GM19328 (cell line): ENCODE measurements around the gene ATRN.
"Not testable (repeated sequence)": the region's sequence is repeated elsewhere in the genome, so short reads cannot be mapped to it uniquely, and the experiment has no call there.

Experiments used
- ATAC-seq: cut with Tn5 transposase; IDR thresholded peaks from one replicate; pipeline ENCODE4 v1.9.1; 2021; ENCODE audit warnings: mild to moderate bottlenecking, moderate library complexity; ENCODE audit not compliant: unreplicated experiment

ATRN gene

DNA sequence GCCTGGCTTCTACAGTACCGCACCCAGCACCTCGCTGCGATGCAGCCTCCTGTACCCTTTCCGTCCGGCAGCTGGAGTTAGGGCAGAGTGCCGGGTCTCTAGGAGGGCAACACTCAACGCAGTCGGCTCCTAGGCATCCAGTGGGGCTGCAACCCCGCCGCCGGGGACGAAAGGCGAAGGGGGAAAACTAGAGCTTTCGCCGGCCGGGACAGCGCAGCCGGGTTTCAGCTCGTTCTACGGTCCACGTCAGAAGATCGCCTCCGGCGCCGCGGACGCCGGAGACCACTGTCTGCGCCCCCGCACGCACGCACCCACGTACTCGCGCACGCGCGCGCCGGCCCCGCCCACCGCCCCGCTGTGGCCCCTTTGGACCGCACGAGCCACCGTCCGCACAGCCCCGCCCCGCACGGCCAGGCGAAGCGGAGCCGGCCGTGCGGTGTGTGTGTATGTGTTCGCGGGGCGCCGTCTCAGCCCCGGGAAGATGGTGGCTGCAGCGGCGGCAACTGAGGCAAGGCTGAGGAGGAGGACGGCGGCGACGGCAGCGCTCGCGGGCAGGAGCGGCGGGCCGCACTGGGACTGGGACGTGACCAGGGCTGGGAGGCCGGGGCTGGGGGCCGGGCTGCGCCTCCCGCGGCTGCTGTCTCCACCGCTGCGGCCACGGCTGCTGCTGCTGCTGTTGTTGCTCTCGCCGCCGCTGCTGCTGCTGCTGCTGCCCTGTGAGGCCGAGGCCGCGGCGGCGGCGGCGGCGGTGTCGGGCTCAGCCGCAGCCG is at the start of gene ATRN:
ATRN (plus strand) TSS at position 392 of the 770 bp plus-strand sequence; CDS start at position 482, 90 bp downstream.
- peak; percentile 83 for ATAC-seq

DNA sequence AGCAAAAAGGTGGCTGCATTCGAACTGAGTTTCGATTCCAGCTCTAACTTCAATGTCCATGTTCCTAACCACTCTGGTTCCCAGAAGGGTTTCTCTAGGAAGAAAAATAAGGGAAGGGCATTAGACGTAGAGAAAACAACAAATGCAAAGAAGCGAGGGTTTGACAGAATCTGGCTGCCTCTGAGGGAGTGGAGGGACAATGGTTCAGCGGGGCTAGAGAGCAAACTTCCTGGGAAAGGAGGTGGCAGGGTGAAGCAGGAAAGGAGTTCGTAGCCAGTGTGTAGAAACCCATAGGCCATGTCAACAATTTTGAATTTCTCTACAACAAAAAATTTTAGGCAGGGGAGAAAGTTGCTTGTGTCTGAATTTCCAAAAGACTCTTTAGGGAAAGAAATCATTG is 48.8 kb upstream of the ATRN start:
- no peak for ATAC-seq

DNA sequence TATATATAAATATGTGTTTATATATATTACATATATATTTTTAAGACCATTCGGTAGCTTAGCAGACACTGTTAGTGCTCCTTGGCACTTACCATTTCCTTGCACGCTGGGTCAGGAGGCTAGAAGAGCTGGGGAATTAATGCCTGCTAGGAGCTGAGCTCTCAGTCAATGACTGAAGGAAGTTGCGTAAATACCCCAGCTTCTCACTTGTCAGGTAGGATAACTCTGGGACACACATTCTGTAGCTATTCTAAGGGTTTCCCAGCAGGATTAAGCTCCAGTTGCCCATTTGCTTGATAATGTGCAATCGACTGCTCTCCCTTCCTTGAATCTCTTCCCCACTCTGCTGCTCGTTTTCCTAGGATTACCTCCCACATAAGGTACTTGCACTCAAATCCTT is 47.7 kb upstream of the ATRN start:
- no peak for ATAC-seq

DNA sequence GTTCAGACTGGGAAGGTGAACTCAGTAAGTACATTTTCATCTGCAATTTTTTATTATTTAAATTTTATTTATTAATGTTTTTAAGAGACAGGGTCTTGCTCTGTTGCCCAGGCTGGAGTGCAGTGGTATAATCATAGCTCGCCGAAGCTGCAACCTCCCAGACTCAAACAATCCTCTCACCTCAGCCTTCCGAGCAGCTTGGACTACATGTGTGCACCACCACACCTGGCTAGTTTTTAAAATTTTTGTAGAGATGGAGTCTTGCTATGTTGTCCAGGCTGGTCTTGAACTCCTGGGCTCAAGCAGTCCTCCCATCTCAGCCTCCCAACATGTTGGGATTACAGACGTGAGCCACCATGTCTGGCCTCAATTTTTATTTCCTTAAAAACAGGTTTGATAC is 44.1 kb upstream of the ATRN start:
- not testable (repeated sequence) for ATAC-seq

DNA sequence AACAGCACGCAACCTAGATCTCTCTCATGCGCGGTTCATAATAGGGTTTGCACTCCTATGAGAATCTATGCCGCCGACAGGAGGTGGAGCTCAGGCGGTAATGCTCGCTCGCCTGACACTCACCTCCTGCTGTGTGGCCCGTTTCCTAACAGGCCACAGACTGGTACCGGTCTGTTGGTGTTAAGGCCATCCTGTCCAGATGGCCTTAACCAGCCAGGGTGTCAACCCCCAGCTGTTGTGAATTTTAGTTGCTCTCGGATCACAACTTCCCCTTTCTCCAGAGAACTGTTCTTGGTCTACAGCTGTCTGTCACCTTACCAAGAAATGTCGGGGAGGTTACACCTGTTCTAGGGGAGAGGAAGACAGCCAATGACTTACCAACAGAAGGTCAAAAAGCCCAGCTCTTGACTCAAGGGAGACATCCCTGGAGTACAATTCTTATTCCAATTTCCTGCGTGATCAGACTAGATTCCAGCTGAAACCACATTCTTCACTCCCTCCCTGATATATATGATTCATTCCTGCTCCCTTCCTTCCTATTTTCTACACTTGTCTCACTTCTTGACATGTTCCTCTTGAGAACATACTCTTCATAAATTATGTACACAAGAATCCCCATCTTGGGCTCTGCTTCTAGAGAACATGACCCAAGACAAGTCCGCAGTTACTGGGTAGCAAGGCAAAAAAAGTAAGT is 40.3 kb upstream of the ATRN start:
- no peak for ATAC-seq

DNA sequence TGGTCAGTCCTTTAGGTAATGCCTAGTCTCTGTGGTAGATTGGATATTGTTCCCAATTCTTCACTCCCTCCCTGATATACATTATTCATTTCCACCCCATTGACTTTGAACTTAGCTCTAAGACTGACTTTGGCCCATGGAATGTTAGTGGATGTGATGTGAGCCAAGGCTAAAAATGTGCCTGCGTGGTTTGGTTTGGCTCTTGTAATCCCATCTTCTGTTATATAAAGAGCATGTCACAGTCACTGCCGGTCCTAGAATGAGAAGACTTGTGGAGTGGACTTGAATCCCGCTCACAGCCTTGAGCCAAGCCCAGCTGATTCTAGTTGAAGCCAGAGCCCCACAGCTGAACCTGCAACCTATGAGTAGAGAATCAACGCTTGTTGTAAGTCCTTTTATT is 39.7 kb upstream of the ATRN start:
- ATAC-seq: no peak

DNA sequence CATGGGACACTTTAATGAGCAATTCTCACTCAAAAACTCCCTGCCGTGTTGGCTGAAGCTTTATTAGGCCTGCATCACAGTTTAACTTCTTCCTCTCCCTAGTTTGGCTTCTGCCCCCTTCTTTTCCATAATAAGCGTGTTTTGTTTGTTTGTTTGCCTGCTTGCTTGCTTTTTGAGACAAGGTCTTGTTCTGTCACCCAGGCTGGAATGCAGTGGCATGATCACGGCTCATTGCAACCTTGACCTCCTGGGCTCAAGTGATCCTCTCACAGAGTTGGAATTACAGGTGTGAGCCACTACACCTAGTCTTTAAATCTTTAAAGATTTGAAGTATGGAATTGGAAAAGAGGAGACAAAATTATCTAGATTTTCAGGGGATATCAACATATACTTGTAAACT is 38.0 kb upstream of the ATRN start:
- ATAC-seq: no peak

DNA sequence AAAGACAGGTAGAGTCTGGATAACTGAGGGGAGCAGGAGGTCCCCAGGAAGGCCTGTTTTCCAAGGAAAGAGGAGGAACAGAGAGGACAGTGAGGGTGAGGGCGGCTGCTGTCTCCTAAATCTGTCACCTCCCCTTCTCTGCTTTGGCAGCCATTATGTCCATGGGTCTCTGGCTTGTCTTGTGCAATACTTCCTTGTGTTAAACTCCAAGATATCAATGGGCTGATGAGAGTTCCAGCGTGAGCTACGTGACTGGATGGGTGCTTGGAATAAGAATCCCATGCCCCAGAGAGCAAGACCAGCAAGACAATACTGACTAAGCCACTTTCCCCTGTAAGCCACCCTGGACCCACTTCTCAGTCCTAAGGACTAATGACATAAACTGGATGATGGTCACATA is 37.1 kb upstream of the ATRN start:
- no peak for ATAC-seq

DNA sequence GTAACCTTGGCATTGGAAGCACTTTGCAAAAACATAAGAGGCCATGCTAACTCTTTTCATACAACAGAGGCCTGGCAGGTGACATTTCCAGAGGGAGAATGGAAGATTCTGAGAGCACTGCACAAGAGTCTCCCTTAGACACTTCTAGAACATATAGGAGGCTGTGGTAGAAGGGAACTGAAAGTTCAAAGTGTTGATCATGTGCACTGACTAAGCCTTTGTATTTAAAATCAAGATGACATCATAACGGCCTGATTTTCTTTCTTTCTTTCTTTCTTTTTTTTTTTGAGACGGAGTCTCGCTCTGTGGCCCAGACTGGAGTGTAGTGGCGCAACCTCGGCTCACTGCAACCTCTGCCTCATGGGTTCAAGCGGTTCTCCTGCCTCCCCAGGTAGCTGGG is 36.6 kb upstream of the ATRN start:
- ATAC-seq: no peak

DNA sequence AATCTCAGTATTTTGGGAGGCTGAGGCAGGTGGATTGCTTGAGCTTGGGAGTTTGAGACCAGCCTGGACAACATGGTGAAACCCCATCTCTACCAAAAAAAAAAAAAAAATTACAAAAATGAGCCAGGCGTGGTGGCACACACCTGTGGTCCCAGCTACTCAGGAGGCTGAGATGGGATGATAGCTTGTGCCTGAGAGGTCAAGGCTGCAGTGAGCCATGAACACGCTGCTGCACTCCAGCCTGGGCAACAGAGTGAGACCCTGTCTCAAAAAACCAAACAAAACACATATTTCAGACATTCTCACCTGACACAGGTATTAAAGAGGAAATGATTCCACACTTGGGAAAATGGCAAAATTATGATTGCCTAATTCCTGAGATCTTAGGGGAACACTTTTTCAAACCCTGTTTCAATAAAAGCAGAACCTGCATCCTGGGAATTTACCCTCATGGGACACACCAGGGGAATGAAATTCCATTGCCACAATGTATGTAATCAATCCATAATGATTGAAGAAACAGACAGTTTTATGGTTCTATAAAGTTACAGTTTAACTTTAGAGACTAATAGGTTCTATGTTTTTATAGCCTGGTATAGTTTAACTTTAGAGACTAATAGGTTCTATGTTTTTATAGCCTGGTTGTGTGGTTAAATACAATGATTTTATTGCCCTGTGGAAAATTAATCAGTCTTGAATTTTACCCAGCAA is 33.8 kb upstream of the ATRN start:
- no peak for ATAC-seq

DNA sequence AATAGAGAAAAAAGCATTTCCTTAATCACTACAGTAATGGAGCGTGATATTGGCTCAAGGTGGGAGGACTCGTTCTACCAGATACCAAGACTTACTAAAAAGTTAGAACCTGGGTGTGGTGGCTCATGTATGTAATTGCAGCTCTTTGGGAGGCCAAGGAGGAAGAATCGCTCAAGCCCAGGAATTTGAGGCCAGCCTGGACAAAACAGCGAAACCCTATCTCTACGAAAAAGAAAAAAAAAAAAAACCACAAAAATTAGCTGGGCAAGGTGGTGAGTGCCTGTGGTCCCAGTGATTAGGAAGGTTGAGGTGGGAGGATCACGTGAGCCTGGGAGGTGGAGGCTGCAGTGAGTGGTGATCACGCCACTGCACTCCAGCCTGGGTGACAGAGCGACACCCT is 24.0 kb upstream of the ATRN start:
- no peak for ATAC-seq

DNA sequence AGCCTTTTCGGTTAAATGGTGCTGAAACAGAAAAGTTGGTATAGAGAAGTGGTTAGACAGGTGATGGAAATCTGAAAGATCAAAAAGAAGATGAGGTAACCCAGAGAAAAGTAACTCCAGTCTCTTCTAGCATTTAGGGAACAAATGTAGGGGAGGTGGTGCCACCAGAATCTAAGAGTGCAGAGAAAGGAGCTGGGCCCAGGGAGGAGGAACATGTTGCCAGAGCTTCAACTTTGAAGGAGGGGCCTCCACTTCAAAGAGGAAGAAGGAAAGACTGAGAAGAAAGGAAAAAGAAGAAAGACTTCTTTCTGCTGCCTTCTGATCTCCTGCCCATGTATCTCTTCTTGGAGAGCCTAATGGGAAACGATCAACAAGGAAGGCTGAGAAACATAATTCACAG is 23.5 kb upstream of the ATRN start:
- no peak for ATAC-seq

DNA sequence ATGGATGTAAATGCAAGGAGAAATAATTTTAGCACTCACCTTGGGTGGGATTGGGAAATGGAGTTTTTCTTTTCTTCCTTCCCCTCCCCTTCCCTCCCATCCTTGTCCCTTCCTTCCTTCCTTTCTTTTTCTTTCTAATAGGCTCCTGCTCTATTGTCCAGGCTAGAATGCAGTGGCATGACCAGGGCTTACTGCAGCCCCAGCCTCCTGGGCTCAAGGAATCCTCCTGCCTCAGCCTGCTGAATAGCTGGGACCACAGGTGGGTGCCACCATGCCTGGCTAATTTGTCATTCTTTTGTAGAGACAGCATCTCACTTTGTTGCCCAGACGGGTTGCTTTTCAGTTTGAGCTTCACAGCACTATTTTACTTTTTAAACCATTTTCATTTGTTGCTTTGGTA is 21.5 kb upstream of the ATRN start:
- ATAC-seq: no peak

DNA sequence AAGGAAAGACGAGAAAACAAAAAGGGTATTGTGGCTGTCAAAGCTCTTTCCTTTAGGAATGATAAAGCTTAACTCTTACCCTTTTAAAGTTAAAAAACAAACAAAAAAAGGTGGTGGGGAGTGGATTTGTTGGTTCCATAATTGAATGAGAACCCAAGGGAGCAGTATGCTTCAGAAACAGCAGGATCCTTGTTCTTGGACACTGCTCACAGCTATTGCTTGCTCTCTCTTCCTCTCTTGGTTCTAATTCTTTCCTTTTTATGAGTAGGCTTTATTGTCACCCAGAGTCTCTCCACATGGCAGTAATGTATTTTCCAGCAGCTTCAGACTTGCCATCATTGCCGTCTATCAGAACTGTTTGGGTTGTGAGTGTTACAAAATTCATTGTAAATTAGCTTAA is 18.7 kb upstream of the ATRN start:
- no peak for ATAC-seq

DNA sequence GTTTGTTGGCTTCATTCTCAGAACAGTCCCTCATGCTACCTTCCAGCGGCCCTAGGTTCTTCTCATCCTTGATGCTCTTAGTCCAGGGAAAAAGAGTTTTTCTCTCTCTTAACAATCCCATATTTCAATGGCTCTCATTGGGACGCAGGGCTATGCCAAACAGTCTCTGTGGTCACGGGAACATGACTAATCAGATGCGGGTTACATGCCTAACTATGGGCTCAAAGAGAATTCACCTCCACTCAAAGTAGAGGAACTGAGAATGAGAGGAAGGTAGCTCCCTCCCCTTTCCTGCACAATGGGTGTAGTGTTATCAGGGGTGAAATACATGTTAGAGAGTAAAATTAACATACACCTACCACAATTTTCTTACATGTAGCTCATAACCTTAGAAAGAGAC is 18.1 kb upstream of the ATRN start:
- no peak for ATAC-seq

DNA sequence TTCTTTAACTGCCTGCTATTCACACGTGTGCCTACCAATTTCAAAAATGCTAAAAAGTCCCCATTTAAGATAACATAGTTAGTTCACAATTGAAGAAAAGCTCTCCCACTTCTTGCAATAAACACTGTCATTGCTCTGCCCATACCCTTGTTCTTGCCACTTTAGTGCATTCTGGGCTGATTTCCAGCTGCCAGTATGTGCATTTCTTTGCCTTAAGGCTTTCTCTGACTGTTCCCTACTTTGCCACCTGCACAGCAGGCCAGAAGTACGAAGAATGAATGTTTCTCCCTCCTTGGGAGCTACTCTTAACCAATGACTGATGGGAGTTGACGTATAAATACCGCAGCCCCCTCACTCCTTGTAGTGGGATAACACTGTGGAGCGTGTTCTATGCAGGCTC is 16.0 kb upstream of the ATRN start:
- no peak for ATAC-seq

DNA sequence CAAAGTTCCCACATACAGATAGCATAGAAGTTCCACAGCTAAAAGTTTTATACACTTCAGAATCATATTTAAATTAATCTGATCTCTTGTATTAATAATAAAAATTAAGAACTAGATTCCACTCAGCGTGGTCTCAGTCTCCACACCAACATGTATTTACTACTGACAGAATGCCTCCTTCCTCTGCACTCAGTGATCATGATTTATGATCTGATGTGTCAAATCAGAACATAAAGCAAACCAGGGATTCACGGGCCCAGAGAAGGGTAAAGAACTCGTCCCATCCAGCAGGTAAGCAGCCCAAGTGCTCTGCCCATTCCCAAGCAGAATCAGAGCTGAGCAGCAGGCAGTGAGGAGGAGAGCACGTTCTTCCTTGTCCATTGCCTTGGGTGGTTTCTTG is 14.2 kb upstream of the ATRN start:
- ATAC-seq: no peak

DNA sequence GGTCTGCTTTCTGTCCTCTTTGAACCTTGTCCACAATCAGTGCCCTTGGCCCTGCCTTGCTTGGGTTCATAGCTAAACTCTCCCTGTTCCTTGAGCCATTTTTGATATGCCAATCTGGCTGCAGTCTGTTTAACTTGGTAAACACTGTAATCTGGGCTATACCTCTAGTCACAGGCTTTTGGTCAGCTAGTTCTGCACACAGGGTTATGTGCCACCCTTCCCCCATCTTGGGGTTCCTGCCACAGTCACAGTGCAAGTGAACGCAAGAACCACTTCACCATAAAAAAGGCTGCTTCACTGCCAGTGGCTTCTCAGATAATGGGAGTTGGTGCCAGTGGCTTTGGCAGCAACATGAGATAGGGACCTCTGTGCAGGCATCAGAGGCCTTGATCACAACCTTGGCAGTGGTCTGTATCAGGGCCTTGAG is 10.9 kb upstream of the ATRN start:
- ATAC-seq: no peak

DNA sequence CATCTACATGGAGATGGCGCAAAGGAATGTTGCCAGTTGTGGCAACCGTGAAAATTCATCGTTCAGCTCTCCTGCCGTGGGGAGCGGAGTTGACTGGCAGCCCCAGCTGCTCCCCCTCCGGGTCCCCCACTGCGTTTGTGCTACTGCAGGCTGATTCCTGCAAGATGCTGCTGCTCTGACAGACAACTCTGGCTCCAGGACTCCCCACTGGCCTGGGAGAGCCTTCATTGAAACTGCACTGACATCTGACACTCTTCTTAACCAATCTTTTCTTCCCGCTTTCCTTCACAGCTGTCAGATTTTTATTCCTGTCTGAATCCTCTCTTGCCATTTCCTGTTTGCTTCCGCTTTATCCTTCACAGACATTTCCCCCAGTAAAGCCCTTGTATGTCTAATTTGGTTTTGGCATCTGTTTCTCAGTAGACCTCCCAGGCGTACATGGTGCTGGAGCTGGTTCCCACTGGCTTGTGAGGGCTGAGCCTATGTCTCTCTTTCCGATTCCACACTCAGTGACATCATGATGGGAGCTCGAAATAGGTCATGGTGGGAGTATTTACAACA is 9.5 kb upstream of the ATRN start:
- ATAC-seq: no peak

DNA sequence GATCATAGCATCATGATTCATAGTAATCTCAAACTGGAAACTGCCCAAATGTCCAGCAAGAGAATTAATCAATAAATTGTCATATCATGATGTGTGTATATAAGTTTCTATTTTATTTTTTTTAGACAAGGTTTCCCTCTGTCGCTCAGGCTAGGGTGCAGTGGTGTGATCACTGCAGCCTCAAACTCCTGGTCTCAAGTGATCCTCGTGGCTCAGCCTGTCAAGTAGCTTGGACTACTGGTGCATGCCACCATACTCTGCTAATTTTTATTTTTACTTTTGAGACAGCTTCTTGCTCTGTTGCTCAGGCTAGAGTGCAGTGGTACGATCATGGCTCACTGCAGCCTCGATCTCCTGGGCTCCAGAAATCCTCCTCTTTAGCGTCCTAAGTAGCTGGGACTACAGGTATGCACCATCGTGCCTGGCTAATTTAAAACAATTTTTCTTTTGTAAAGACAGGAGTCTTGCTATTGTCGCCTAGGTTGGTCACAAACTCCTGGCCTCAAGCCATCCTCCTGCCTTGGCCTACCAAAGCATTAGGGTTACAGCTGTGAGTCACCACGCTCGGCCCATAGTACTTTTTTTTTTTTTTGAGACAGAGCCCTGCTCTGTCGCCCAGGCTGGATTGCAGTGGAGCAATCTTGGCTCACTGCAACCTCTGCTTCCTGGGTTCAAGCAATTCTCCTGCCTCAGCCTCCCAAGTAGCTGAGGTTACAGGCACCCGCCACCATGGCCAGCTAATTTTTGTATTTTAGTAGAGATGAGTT is 8.7 kb upstream of the ATRN start:
- no peak for ATAC-seq

DNA sequence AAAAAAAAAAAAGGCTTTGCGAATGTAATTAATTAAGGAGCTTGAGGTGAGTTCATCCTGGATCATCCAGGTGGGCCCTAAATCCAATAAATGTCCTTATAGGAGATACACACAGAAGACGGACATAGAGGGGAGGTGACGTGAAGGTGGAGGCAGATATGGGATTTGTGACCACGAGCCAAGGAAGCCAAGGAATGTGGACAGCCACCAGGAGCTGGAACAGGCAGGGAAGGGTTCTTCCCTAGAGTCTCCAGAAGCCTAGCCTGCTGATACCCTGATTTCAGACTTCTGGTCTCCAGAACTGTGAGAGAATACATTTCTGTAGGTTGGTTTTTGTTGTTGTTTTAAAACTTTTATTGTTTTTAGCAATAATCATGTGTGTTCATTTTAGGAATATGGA is 6.7 kb upstream of the ATRN start:
- no peak for ATAC-seq
